Tibial nerve (tissue), 4 donors: ENCODE measurements around the gene COG5. TPM values are rescaled to one million over a fixed set of nuclear protein-coding genes. Genes with fewer than 3 reads are reported as not detected.

Experiments
- DNase-seq, 2 donors: peaks; one replicate each; pipeline ENCODE4 v3.0.0-alpha.2; 2019; ENCODE audit warnings: low spot score in 2 of 2
- H3K27ac ChIP-seq, 4 donors: fragments of 200-600 bp; sonication (generic) in 3 of 4; one replicate each; pipeline ENCODE4 v1.5.1; 2017 to 2019; ENCODE audit warnings: mild to moderate bottlenecking in 1 of 4
- H3K27me3 ChIP-seq, 2 donors: fragments of 200-600 bp; sonication (generic) in 1 of 2; one replicate each; pipeline versions ENCODE4 v1.5.1 to v1.6.0; 2017 to 2019
- H3K36me3 ChIP-seq, 3 donors: fragments of 200-600 bp; sonication (generic); one replicate each; pipeline ENCODE4 v1.5.1; 2018 to 2019
- H3K4me1 ChIP-seq, 4 donors: fragments of 200-600 bp; sonication (generic) in 3 of 4; one replicate each; pipeline ENCODE4 v1.5.1; 2017 to 2019
- H3K4me3 ChIP-seq, 4 donors: fragments of 200-600 bp; sonication (generic) in 3 of 4; one replicate each; pipeline ENCODE4 v1.5.1; 2017 to 2019; ENCODE audit warnings: mild to moderate bottlenecking in 1 of 4, moderate library complexity in 1 of 4
- H3K9me3 ChIP-seq, 4 donors: fragments of 200-600 bp; sonication (generic) in 3 of 4; one replicate each; pipeline ENCODE4 v1.5.1; 2017 to 2019
- EP300 ChIP-seq, 2 donors: sonication (generic); formaldehyde crosslinking; IDR thresholded peaks; one replicate each; pipeline ENCODE4 v1.6.1; 2017; ENCODE audit warnings: antibody characterized with exemption in 2 of 2, mild to moderate bottlenecking in 1 of 2
- POLR2A ChIP-seq, 2 donors: fragments of 450-650 bp; IDR thresholded peaks; one replicate each; pipeline ENCODE4 v1.6.1; 2017; ENCODE audit warnings: antibody characterized with exemption in 2 of 2, mild to moderate bottlenecking in 2 of 2, moderate library complexity in 2 of 2
- WGBS, 2 donors: methylation state at CpG; one replicate each; pipeline ENCODE4 v1.1.5; 2018; 5-methylcytosine and 5-hydroxymethylcytosine counted together
- total RNA-seq, 4 donors: library from RNA; depleted of rRNA; stranded (reverse); fragments of >200 nt; gene quantifications; one replicate each; pipeline ENCODE4 v1.1.0, GENCODE V29; 2016
- TF ChIP-seq, protein P1 (sequence below), 5 experiments: fragments of 200-600 bp in 3 of 5; fragments of 450-650 bp in 2 of 5; sonication (generic) in 3 of 5; IDR thresholded peaks; one replicate each; pipeline ENCODE4 v1.5.1; 2016 to 2019; ENCODE audit warnings: antibody characterized with exemption in 5 of 5, mild to moderate bottlenecking in 3 of 5, moderate library complexity in 2 of 5

Gene COG5
- total RNA-seq, 4 donors from 2014 or later = 26.7 to 35.7 (median 32.6) TPM

GRCh38 chr7:107506674-107507339, 56.9 kb downstream of the COG5 start:
- WGBS, 2 donors = 74% methylated on average over 7 of the region's 7 CpGs
- no peaks in the 10 kb centered on the region for H3K4me1 ChIP-seq
- peaks cover 0 to 22% (median 0%) of the 10 kb centered on the region in 3 donors for H3K36me3 ChIP-seq
- H3K27me3 ChIP-seq = no peaks in the 10 kb centered on the region
- TF ChIP-seq EP300 (IDR thresholded peaks at IDR 0.05) (no peak), POLR2A (IDR thresholded peaks at IDR 0.05) (no peak)
- TF ChIP-seq, protein P1, sequence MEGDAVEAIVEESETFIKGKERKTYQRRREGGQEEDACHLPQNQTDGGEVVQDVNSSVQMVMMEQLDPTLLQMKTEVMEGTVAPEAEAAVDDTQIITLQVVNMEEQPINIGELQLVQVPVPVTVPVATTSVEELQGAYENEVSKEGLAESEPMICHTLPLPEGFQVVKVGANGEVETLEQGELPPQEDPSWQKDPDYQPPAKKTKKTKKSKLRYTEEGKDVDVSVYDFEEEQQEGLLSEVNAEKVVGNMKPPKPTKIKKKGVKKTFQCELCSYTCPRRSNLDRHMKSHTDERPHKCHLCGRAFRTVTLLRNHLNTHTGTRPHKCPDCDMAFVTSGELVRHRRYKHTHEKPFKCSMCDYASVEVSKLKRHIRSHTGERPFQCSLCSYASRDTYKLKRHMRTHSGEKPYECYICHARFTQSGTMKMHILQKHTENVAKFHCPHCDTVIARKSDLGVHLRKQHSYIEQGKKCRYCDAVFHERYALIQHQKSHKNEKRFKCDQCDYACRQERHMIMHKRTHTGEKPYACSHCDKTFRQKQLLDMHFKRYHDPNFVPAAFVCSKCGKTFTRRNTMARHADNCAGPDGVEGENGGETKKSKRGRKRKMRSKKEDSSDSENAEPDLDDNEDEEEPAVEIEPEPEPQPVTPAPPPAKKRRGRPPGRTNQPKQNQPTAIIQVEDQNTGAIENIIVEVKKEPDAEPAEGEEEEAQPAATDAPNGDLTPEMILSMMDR (IDR thresholded peaks at IDR 0.05) = no peak
- H3K27ac ChIP-seq = no peak overlapping the region
- H3K9me3 ChIP-seq = no peaks in the 10 kb centered on the region
- no peak overlapping the region for H3K4me3 ChIP-seq
- peak in 1 of 2 donors; percentile 7 for DNase-seq

DNA sequence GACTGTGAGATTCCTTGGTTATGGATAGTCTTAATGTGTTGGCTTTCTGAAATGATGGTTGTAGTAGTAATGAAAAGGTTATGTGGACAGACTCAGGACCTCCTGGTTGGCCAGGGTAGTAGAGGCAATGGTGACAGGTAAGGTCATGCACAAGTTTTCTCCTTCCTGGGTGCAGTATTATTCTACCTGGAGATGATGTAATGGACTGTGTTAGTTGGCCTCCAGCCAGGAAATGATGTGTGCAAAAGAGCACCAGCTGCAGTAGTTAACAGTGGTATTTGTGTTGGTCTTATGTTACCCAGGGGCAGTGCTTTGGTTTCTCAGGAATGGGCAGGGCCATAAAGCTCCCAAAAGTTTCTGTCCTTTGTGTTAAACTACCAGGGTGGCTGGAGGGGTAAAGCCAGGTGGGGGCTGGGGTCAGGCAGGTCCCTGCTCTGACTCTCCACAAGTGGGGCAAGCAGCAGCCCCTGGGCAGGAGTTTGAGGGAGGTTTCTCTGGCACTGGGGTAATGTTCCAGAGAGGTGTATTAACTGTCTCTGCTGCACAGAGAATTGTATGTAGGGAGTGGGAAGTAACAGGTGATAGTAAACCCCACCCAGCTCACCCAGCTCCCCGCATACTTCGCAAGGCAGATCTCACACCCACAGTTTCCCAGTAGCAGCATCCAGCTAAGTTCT, 57.6 kb downstream of the COG5 start:
- H3K27ac ChIP-seq = no peak overlapping the region
- no peaks in the 10 kb centered on the region for H3K9me3 ChIP-seq
- no peak overlapping the region for H3K4me3 ChIP-seq
- H3K4me1 ChIP-seq = no peaks in the 10 kb centered on the region
- WGBS, 2 donors = 96 to 100% methylated on average over 2 of the region's 2 CpGs
- no peaks in the 10 kb centered on the region for H3K27me3 ChIP-seq
- DNase-seq = no peak
- H3K36me3 ChIP-seq = peaks cover 0 to 22% (median 0%) of the 10 kb centered on the region in 3 donors
- TF ChIP-seq POLR2A (IDR thresholded peaks at IDR 0.05) = no peak
- no peak for TF ChIP-seq EP300 (IDR thresholded peaks at IDR 0.05)
- TF ChIP-seq, protein P1 (IDR thresholded peaks at IDR 0.05) = no peak

DNA sequence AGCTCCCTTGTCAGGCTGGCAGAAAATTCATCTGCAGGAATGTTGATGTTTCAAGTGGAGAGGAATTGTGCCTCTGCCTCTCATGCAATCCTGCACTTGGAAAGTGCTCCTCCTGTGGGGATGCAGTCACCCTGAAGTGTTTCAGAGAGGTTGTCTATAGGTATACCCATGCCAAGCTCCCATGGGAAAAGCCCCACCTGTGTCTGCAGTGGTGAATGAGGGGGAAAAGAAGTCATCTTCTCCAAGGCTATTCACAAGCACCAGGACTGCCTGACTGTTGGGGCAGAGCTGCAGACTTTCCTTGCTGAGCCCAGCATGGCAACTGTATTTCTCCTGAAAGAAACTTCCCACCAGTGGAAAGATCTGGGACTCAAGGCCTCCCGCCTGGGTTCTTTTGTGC, 58.4 kb downstream of the COG5 start:
- TF ChIP-seq, protein P1 (IDR thresholded peaks at IDR 0.05) = no peak
- TF ChIP-seq EP300 (IDR thresholded peaks at IDR 0.05) (no peak), POLR2A (IDR thresholded peaks at IDR 0.05) (no peak)
- H3K9me3 ChIP-seq = no peaks in the 10 kb centered on the region
- no peaks in the 10 kb centered on the region for H3K4me1 ChIP-seq
- H3K27me3 ChIP-seq = no peaks in the 10 kb centered on the region
- peaks cover 0 to 22% (median 0%) of the 10 kb centered on the region in 3 donors for H3K36me3 ChIP-seq
- DNase-seq = no peak
- H3K27ac ChIP-seq = no peak overlapping the region
- H3K4me3 ChIP-seq = no peak overlapping the region
- WGBS, 2 donors = 100% methylated on average over 1 of the region's 1 CpG; no CpG with 5 or more reads in 1 of the 2 donors

DNA sequence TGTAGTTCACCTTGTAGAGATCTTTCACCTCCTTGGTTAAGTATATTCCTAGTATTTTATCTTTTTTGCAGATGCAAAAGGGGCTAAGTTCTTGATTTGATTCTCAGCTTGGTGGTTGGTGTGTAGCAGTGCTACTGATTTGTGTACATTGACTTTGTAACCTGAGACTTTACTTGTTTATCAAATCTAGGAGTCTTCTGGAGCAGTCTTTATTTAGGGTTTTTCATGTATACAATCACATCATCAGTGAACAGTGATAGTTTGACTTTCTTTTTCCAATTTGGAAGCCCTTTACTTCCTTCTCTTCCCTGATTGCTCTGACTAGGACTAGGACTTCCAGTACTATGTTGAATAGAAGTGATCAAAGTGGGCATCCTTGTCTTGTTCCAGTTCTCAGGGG, 60.0 kb downstream of the COG5 start:
- no peaks in the 10 kb centered on the region for H3K27me3 ChIP-seq
- H3K4me1 ChIP-seq = no peaks in the 10 kb centered on the region
- H3K36me3 ChIP-seq = peaks cover 0 to 22% (median 0%) of the 10 kb centered on the region in 3 donors
- no peak for DNase-seq
- H3K9me3 ChIP-seq = no peaks in the 10 kb centered on the region
- TF ChIP-seq POLR2A (IDR thresholded peaks at IDR 0.05) = no peak
- TF ChIP-seq EP300 (IDR thresholded peaks at IDR 0.05) = no peak
- TF ChIP-seq, protein P1 (IDR thresholded peaks at IDR 0.05) = no peak
- H3K27ac ChIP-seq = no peak overlapping the region
- H3K4me3 ChIP-seq = no peak overlapping the region

DNA sequence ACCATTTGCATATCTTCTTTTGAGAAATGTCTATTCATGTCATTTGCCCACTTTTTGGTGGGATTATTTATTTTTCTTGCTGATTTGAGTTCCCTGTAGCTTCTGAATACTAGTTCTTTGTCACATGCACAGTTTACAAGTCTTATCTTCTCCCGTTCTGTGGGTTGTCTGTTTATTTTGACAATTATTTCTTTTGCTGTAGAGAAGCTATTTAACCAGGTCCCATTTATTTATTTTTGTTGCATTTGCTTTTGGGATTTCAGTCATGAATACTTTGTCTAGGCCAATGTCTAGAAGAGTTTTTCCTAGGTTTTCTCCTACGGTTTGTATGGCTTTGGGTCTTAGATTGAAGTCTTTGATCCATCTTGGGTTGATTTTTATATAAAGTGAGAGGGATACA, 60.9 kb downstream of the COG5 start:
- TF ChIP-seq EP300 (IDR thresholded peaks at IDR 0.05) = no peak
- Histone ChIP-seq H3K4me1 (no peaks in the 10 kb centered on the region), H3K9me3 (no peaks in the 10 kb centered on the region), H3K27me3 (no peaks in the 10 kb centered on the region), H3K36me3 (peaks cover 0 to 13% (median 0%) of the 10 kb centered on the region in 3 donors), H3K4me3 (no peak overlapping the region), H3K27ac (no peak overlapping the region)
- no peak for DNase-seq
- 78 to 83% methylated on average over 2 of the region's 2 CpGs for WGBS, 2 donors
